ENCODE measurements around the gene FDXR. TPM values are rescaled to one million over a fixed set of nuclear protein-coding genes. Genes with fewer than 3 reads are reported as not detected.
A peak's percentile ranks its signal among the peaks of the same experiment; 100 is the strongest.

Gene FDXR
- total and polyA plus RNA-seq, 9 of the 15 experiments (the other 6 are each of a cell fraction or from before 2014, with no cell fraction given), result 0.89 to 70.7 (median 30.9) TPM

DNA sequence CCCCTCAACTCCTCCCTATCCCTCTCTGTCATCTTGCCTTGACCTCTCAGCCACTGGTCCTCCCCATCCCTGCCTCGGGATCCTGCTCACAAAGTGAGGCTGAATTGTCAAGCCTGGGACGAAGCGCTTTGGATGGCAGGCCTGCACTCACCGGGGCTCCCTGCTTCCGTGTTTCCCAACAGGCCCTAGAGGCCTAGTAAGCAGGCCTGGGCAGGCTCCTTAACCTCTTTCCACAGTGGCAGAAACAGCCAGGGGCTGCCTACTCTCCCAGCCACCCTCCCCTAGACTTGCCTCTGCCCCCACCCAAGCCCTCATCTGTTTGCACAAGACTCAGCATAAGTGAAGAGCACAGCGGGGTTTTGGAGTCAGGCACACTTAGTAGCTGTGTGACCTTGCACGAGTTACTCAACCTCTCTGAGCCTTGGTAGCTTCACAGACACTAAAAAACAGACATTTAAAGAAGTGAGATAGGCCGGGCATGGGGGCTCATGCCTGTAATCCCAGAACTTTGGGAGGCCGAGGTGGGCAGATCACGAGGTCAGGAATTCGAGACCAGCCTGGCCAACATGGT is 25.7 kb upstream of the FDXR start:
- no peak for FAIRE-seq
- ATAC-seq, result no peak
- H3K36me3 ChIP-seq (ENCODE audit: control insufficient read depth, insufficient read depth, low read length), result no peaks in the 10 kb centered on the region
- no peaks in the 10 kb centered on the region for H3K9me1 ChIP-seq (ENCODE audit: control insufficient read depth, insufficient read depth, low read length)
- H3K9ac ChIP-seq (ENCODE audit: insufficient read depth in 1 of 2, low read depth in 2 of 2, low read length in 2 of 2), result peak overlapping the region in 1 of 2 experiments; percentile 13; a peak in 2 of 4 replicates
- in situ Hi-C loops (cut with MboI), result no loop called here
- H3K79me2 ChIP-seq (ENCODE audit: control insufficient read depth, insufficient read depth, low read length), result no peaks in the 10 kb centered on the region
- peaks cover 0 to 9% of the 10 kb centered on the region in 2 experiments; a peak in 2 of 5 replicates for H3K4me1 ChIP-seq (replicated peaks in 1 of 2; ENCODE audit: control insufficient read depth in 2 of 2, insufficient read depth in 2 of 2, low read length in 2 of 2)
- peaks cover 11% of the 10 kb centered on the region; the same call in 1 of the 2 replicates for H4K20me1 ChIP-seq (replicated peaks; ENCODE audit: control insufficient read depth, insufficient read depth, low read length)
- BruUV-seq (replicated peaks), result no TSS peak
- 6% methylated on average over 11 of the region's 11 CpGs for WGBS (ENCODE audit: insufficient coverage, low coverage, missing lambda C conversion rate)
- CTCF ChIA-PET (ENCODE audit: low intra/inter-chr PET ratio), result no interaction called here
- peaks cover 32 to 76% of the 10 kb centered on the region in 2 experiments; a peak in 4 of 5 replicates for H3K27me3 ChIP-seq (ENCODE audit: control insufficient read depth in 2 of 2, insufficient read depth in 2 of 2, low read length in 2 of 2)
- no peak overlapping the region for H3K4me3 ChIP-seq
- intact Hi-C loops (cut with micrococcal nuclease), result no loop called here
- H3K4me2 ChIP-seq (ENCODE audit: insufficient read depth, low read length), result no peak overlapping the region
- POLR2A ChIA-PET, result interaction anchor here (0.6 kb wide), 1 partner anchor 12 kb away, joined by 3 read pairs; no protein-coding TSS in a partner anchor
- H2AFZ ChIP-seq (ENCODE audit: low read depth, low read length), result no peak overlapping the region
- no peak for DNase-seq (ENCODE audit: extremely low read depth in 1 of 4, low spot score in 3 of 4)
- H3K9me3 ChIP-seq (replicated peaks; ENCODE audit: control insufficient read depth, insufficient read depth, low read depth, low read length), result no peaks in the 10 kb centered on the region
- no peak overlapping the region for H3K27ac ChIP-seq (ENCODE audit: extremely low read depth, low read depth, low read length)
- TF ChIP-seq SP1 (CRISPR knock-in tag; IDR thresholded peaks at IDR 0.05), result no peak
- TF ChIP-seq ZFP36 (IDR thresholded peaks at IDR 0.05; ENCODE audit: low read depth, low read length, partially characterized antibody), result peak; percentile 75
- no peak for TF ChIP-seq C11orf30 (IDR thresholded peaks at IDR 0.05; ENCODE audit: low read depth)
- TF ChIP-seq CEBPG (CRISPR knock-in tag; IDR thresholded peaks at IDR 0.05), result no peak
- no peak for TF ChIP-seq CEBPG (tag; conservative IDR thresholded peaks at IDR 0.05 in 1 of 2, IDR thresholded peaks at IDR 0.05 in 1 of 2)
- TF ChIP-seq ZFPM2 (CRISPR knock-in tag; IDR thresholded peaks at IDR 0.05), result no peak
- TF ChIP-seq, protein P1, sequence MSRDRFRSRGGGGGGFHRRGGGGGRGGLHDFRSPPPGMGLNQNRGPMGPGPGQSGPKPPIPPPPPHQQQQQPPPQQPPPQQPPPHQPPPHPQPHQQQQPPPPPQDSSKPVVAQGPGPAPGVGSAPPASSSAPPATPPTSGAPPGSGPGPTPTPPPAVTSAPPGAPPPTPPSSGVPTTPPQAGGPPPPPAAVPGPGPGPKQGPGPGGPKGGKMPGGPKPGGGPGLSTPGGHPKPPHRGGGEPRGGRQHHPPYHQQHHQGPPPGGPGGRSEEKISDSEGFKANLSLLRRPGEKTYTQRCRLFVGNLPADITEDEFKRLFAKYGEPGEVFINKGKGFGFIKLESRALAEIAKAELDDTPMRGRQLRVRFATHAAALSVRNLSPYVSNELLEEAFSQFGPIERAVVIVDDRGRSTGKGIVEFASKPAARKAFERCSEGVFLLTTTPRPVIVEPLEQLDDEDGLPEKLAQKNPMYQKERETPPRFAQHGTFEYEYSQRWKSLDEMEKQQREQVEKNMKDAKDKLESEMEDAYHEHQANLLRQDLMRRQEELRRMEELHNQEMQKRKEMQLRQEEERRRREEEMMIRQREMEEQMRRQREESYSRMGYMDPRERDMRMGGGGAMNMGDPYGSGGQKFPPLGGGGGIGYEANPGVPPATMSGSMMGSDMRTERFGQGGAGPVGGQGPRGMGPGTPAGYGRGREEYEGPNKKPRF (IDR thresholded peaks at IDR 0.05; ENCODE audit: low read depth, low read length), result no peak
- no peak for TF ChIP-seq SMAD1 (IDR thresholded peaks at IDR 0.05; ENCODE audit: low read depth, low read length, partially characterized antibody)
- TF ChIP-seq HDAC1 (IDR thresholded peaks at IDR 0.05), result no peak
- TF ChIP-seq ZNF668 (CRISPR knock-in tag; IDR thresholded peaks at IDR 0.05), result no peak
- TF ChIP-seq, protein P2, sequence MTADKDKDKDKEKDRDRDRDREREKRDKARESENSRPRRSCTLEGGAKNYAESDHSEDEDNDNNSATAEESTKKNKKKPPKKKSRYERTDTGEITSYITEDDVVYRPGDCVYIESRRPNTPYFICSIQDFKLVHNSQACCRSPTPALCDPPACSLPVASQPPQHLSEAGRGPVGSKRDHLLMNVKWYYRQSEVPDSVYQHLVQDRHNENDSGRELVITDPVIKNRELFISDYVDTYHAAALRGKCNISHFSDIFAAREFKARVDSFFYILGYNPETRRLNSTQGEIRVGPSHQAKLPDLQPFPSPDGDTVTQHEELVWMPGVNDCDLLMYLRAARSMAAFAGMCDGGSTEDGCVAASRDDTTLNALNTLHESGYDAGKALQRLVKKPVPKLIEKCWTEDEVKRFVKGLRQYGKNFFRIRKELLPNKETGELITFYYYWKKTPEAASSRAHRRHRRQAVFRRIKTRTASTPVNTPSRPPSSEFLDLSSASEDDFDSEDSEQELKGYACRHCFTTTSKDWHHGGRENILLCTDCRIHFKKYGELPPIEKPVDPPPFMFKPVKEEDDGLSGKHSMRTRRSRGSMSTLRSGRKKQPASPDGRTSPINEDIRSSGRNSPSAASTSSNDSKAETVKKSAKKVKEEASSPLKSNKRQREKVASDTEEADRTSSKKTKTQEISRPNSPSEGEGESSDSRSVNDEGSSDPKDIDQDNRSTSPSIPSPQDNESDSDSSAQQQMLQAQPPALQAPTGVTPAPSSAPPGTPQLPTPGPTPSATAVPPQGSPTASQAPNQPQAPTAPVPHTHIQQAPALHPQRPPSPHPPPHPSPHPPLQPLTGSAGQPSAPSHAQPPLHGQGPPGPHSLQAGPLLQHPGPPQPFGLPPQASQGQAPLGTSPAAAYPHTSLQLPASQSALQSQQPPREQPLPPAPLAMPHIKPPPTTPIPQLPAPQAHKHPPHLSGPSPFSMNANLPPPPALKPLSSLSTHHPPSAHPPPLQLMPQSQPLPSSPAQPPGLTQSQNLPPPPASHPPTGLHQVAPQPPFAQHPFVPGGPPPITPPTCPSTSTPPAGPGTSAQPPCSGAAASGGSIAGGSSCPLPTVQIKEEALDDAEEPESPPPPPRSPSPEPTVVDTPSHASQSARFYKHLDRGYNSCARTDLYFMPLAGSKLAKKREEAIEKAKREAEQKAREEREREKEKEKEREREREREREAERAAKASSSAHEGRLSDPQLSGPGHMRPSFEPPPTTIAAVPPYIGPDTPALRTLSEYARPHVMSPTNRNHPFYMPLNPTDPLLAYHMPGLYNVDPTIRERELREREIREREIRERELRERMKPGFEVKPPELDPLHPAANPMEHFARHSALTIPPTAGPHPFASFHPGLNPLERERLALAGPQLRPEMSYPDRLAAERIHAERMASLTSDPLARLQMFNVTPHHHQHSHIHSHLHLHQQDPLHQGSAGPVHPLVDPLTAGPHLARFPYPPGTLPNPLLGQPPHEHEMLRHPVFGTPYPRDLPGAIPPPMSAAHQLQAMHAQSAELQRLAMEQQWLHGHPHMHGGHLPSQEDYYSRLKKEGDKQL (CRISPR knock-in tag; IDR thresholded peaks at IDR 0.05; ENCODE audit: borderline replicate concordance), result no peak
- peak; percentile 69; the same call in 1 of the 2 replicates for TF ChIP-seq SMARCA5 (IDR thresholded peaks at IDR 0.05)
- no peak for TF ChIP-seq NR2F6 (CRISPR knock-in tag; IDR thresholded peaks at IDR 0.05)
- no peak for TF ChIP-seq ZNF436 (CRISPR knock-in tag; IDR thresholded peaks at IDR 0.05)
- TF ChIP-seq RBM25 (IDR thresholded peaks at IDR 0.05; ENCODE audit: low read depth, low read length, severe bottlenecking), result peak; percentile 83
- no peak for TF ChIP-seq ZNF121 (CRISPR knock-in tag; conservative IDR thresholded peaks at IDR 0.05)
- TF ChIP-seq EP300 (IDR thresholded peaks at IDR 0.05; ENCODE audit: low read length), result no peak
